Adrenal gland (tissue), 12 donors: ENCODE measurements around the gene OR52A5. TPM values are rescaled to one million over a fixed set of nuclear protein-coding genes. Genes with fewer than 3 reads are reported as not detected.
A peak's percentile ranks its signal among the peaks of the same experiment; 100 is the strongest.

Source experiments
- DNase-seq, 7 donors: peaks; one replicate each; pipeline ENCODE4 v3.0.0-alpha.2; 2019 to 2020
- H3K27ac ChIP-seq, 5 donors: fragments of 200-600 bp; sonication (generic) in 4 of 5; 1 replicate in 3 of 5; 2 replicates in 2 of 5; pipeline versions ENCODE4 v1.5.1 to v1.8.0; 2016 to 2020; ENCODE audit warnings: mild to moderate bottlenecking in 1 of 5
- H3K27me3 ChIP-seq: fragments of 200-600 bp; 2 replicates; pipeline ENCODE4 v1.8.0; 2021
- H3K36me3 ChIP-seq, 2 donors: fragments of 200-600 bp; replicated peaks in 1 of 2; 1 replicate in 1 of 2; 2 replicates in 1 of 2; pipeline versions ENCODE4 v1.5.1 to v1.8.0; 2018 to 2022
- H3K4me1 ChIP-seq, 2 donors: fragments of 200-600 bp; replicated peaks in 1 of 2; 1 replicate in 1 of 2; 2 replicates in 1 of 2; pipeline versions ENCODE4 v1.5.1 to v1.8.0; 2018 to 2021
- H3K4me3 ChIP-seq, 4 donors: fragments of 200-600 bp; sonication (generic) in 3 of 4; one replicate each; pipeline ENCODE4 v1.5.1; 2016 to 2018
- H3K9me3 ChIP-seq, 3 donors: fragments of 200-600 bp; sonication (generic) in 1 of 3; replicated peaks in 1 of 3; 1 replicate in 2 of 3; 2 replicates in 1 of 3; pipeline versions ENCODE4 v1.5.1 to v1.8.0; 2016 to 2021
- POLR2A ChIP-seq, 2 donors: fragments of 450-650 bp; IDR thresholded peaks; one replicate each; pipeline ENCODE4 v1.6.1; 2017; ENCODE audit warnings: antibody characterized with exemption in 2 of 2, mild to moderate bottlenecking in 2 of 2, moderate library complexity in 1 of 2
- WGBS, 4 donors: extraction: QIAGEN DNeasy Blood & Tissue Kit in 2 of 4; methylation state at CpG; one replicate each; pipeline versions ENCODE4 v1.1.5 to v1.1.7; 2013 to 2017; 5-methylcytosine and 5-hydroxymethylcytosine counted together
- intact Hi-C, 2 donors: fragments of 100-400 bp; cut with DNase I; formaldehyde crosslinking; loops; one replicate each; pipeline versions ENCODE4 v1.14.1 to v1.15.0; 2022 to 2023
- polyA plus RNA-seq, 3 donors: library from polyadenylated mRNA; stranded (reverse); fragments of 200-250 nt in 2 of 3; fragments of 350-450 nt in 1 of 3; fragmentation: Illumina TruSeq in 1 of 3; extraction: RNeasy Lipid Tissue Mini Kit (QIAGEN cat#74804) in 1 of 3; gene quantifications; one replicate each; pipeline ENCODE4 v1.2.3, GENCODE V29; 2013 to 2014
- total RNA-seq, 9 donors: library from RNA; depleted of rRNA in 4 of 9; stranded (reverse); fragments of >200 nt in 4 of 9; fragments of 120-200 nt in 1 of 9; fragmentation: NEBNext Ultra II Directional in 1 of 9; extraction: Animal tissue kit (Norgen Biotek cat#: 25700) in 1 of 9; gene quantifications; one replicate each; pipeline versions ENCODE4 v1.1.0 to v1.2.4, GENCODE V29; 2013 to 2023
- TF ChIP-seq, protein P1 (sequence below), 6 experiments: fragments of 450-650 bp in 4 of 6; fragments of 200-600 bp in 2 of 6; sonication (generic) in 1 of 6; IDR thresholded peaks; 1 replicate in 5 of 6; 2 replicates in 1 of 6; pipeline versions ENCODE4 v1.5.1 to v1.8.0; 2016 to 2021; ENCODE audit warnings: antibody characterized with exemption in 6 of 6, mild to moderate bottlenecking in 2 of 6, moderate library complexity in 1 of 6
- donor health status: healthy with polysubstance abuse.
- donor health status: Bipolar disorder and iron deficiency.
- donor health status: DM: yes; HTN: yes; CAD: no.
- donor health status: DM: no; HTN: no; CAD: no.
- donor health status: DM: no; HTN: no; CAD: no.
- donor health status: DM: yes; HTN: yes; CAD: no.

The OR52A5 gene
- total and polyA plus RNA-seq, 12 donors, result not detected

DNA sequence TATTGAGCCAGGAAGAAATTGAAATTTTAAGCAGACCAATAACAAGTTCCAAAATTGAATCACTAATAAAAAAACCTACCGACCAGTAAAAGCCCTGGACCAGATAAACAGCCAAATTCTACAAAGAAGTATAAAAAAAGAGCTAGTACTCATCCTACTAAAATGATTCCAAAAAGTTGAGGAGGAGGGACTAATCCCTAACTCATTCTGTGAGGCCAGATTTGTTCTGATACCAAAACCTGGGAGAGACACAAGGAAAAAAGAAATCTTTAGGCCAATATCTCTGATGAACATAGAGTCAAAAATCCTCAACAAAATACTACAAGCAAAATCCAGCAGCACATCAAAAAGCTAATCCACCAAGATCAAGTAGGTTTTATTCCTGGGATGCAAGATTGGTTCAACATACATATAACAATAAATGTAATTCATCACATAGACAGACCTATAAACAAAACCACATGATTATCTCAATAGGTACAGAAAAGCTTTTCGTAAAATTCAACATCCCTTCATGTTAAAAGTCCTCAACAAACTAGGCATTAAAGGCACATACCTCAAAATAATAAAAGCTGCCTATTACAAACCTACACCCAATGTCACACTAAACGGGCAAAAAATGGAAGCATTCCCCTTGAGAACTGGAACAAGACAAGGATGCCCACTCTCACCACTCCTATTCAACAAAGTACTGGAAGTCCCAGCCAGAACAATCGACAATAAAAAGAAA is 13.1 kb downstream of the OR52A5 start:
- H3K27me3 ChIP-seq, result no peaks in the 10 kb centered on the region
- intact Hi-C loops, result loop anchor here in 1 of 2 donors (5.0 to 10.0 kb wide), 2 partner anchors 260 to 682 kb away; partner anchors contain the start of genes OR51M1 and OR52N2
- H3K36me3 ChIP-seq, result no peaks in the 10 kb centered on the region
- no peak overlapping the region for H3K27ac ChIP-seq
- no peaks in the 10 kb centered on the region for H3K9me3 ChIP-seq
- H3K4me3 ChIP-seq, result no peak overlapping the region
- no peak for TF ChIP-seq POLR2A (IDR thresholded peaks at IDR 0.05)
- TF ChIP-seq, protein P1, sequence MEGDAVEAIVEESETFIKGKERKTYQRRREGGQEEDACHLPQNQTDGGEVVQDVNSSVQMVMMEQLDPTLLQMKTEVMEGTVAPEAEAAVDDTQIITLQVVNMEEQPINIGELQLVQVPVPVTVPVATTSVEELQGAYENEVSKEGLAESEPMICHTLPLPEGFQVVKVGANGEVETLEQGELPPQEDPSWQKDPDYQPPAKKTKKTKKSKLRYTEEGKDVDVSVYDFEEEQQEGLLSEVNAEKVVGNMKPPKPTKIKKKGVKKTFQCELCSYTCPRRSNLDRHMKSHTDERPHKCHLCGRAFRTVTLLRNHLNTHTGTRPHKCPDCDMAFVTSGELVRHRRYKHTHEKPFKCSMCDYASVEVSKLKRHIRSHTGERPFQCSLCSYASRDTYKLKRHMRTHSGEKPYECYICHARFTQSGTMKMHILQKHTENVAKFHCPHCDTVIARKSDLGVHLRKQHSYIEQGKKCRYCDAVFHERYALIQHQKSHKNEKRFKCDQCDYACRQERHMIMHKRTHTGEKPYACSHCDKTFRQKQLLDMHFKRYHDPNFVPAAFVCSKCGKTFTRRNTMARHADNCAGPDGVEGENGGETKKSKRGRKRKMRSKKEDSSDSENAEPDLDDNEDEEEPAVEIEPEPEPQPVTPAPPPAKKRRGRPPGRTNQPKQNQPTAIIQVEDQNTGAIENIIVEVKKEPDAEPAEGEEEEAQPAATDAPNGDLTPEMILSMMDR (IDR thresholded peaks at IDR 0.05), result no peak
- H3K4me1 ChIP-seq, result no peaks in the 10 kb centered on the region
- WGBS, 4 donors, result 48 to 70% (median 56%) methylated on average over 4 of the region's 4 CpGs
- no peak for DNase-seq

DNA sequence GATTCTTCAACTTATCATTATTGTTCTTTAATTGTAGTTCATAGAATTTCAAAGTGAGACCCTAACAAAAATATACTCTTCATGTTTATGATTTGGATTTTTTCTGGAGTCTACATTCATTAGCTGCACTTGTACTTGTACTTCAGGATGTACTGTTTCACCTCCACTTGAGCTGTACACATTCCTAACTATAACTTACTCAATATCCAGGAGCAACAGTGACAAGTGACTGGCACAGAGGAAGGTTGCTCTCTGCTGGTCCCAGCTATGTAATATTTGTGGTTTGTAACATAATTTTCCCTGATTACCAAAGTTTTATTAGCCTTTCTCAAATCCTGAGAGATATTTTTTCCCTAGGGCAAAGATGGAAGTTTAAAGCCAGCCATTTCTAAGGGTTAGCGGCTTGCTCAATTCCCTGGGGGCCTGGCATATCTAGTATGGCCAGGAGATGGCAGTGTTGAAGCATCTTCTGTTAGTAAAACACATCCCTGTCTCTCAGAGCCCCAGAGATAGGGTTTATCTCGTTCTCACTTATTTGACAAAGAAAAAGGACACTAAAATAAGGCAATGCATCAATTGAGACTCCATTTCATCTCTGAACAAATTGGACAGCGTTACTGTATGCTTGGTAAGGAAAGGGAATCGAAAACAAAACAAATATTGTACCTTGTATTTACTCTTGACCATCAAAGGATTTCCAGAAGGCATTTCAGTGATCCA is 14.2 kb downstream of the OR52A5 start:
- Histone ChIP-seq H3K27me3 (no peaks in the 10 kb centered on the region), H3K4me3 (no peak overlapping the region), H3K27ac (no peak overlapping the region), H3K9me3 (no peaks in the 10 kb centered on the region), H3K4me1 (no peaks in the 10 kb centered on the region), H3K36me3 (no peaks in the 10 kb centered on the region)
- intact Hi-C loops, result loop anchor here in 1 of 2 donors (5.0 to 10.0 kb wide), 2 partner anchors 261 to 683 kb away; partner anchors contain the start of genes OR51M1 and OR52N2
- peak; percentile 43 to 87 (median 67) for DNase-seq
- TF ChIP-seq POLR2A (IDR thresholded peaks at IDR 0.05), result no peak
- TF ChIP-seq, protein P1 (IDR thresholded peaks at IDR 0.05), result peak; percentile 60 to 84 (median 75)
- WGBS, 4 donors, result 3 to 13% (median 5%) methylated on average over 4 of the region's 4 CpGs

DNA sequence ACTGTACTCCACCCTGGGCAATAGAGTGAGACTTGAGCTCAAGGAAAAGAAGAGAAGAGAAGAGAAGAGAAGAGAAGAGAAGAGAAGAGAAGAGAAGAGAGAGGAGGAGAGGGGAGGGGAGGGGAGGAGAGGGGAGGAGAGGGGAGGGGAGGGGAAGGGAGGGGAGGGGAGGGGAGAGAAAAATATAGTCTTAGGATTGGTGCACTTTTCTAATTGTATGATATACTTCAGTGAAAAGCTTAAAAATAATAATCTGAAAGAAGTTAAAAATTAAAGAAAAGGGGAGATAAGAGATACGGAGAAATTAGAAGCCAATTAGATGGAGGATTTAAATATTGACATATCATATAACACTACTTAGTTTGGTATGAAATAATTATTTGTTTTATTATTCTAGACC is 19.3 kb downstream of the OR52A5 start:
- no peak for DNase-seq
- intact Hi-C loops, result no loop called here
- 82 to 89% (median 83%) methylated on average over 1 of the region's 1 CpG for WGBS, 4 donors
- no peaks in the 10 kb centered on the region for H3K36me3 ChIP-seq
- H3K27me3 ChIP-seq, result no peaks in the 10 kb centered on the region
- TF ChIP-seq POLR2A (IDR thresholded peaks at IDR 0.05), result no peak
- TF ChIP-seq, protein P1 (IDR thresholded peaks at IDR 0.05), result no peak
- no peak overlapping the region for H3K27ac ChIP-seq
- H3K4me1 ChIP-seq, result no peaks in the 10 kb centered on the region
- H3K9me3 ChIP-seq, result no peaks in the 10 kb centered on the region
- no peak overlapping the region for H3K4me3 ChIP-seq

DNA sequence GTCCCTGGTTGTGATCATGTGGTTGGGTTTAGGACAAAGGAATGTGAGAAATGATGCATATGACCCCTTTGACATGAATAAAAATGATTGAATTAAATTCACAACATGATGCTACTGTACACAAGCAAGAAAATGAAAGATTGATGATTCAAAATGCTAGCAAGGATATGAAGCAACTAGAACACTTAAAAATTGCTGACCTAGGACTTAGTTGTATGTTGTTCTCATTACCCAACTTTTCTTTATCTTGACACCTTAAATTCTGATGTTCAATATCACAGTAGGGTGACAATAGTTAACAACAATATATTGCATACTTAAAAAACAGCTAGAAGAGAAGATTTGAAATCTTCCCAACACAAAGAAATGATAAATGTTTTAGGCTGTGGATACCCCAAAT is 20.6 kb downstream of the OR52A5 start:
- H3K4me3 ChIP-seq, result no peak overlapping the region
- no peaks in the 10 kb centered on the region for H3K36me3 ChIP-seq
- DNase-seq, result no peak
- H3K27ac ChIP-seq, result no peak overlapping the region
- H3K27me3 ChIP-seq, result no peaks in the 10 kb centered on the region
- intact Hi-C loops, result no loop called here
- H3K9me3 ChIP-seq, result no peaks in the 10 kb centered on the region
- TF ChIP-seq, protein P1 (IDR thresholded peaks at IDR 0.05), result no peak
- no peak for TF ChIP-seq POLR2A (IDR thresholded peaks at IDR 0.05)
- no peaks in the 10 kb centered on the region for H3K4me1 ChIP-seq
